Activated CD4-positive, CD25-positive, alpha-beta regulatory T cell (primary cell): ENCODE results near the gene OPCML.

Experiments used
- DNase-seq, 4 experiments: peaks; one replicate each; lab custom pipeline; 2025; lab: John Stamatoyannopoulos, UW

The OPCML gene

DNA sequence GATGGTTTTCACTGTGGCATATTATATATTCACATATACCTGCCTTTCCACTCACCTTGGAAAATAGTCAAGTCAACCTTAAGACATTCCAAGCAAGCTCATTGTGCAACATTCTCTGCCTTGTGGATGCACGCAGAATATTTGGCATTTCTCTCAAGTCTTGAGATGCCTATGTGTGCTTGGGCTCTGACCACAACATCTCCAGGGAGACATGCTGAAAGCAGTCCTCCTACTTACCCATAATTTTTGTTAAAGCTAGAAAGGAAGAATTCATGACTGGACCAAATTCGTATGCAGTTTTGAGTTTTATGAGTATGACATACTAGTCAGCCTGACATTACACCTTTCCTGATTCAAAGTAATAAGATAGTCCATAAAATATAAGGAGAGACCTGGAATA is 684.0 kb downstream of the OPCML start:
- no peak for DNase-seq

DNA sequence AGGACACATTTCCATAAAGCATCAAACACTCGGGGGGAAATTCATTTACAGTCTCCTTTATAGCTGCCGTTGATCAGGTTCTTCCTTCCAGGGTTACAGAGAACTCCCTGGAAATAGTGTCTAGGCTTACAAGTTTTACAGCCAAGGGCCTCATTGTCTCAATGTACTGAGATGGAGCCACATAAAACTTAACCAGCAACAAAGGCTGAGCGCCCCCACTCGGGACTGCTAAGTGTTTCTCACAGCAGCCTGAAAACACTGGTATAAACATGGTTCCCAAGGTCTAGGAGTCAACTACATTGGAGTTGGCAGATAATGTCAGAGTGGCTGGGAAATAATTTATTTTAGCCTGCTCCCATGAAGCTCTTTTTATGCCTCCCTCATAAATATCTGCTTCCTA is 686.2 kb downstream of the OPCML start:
- no peak for DNase-seq

DNA sequence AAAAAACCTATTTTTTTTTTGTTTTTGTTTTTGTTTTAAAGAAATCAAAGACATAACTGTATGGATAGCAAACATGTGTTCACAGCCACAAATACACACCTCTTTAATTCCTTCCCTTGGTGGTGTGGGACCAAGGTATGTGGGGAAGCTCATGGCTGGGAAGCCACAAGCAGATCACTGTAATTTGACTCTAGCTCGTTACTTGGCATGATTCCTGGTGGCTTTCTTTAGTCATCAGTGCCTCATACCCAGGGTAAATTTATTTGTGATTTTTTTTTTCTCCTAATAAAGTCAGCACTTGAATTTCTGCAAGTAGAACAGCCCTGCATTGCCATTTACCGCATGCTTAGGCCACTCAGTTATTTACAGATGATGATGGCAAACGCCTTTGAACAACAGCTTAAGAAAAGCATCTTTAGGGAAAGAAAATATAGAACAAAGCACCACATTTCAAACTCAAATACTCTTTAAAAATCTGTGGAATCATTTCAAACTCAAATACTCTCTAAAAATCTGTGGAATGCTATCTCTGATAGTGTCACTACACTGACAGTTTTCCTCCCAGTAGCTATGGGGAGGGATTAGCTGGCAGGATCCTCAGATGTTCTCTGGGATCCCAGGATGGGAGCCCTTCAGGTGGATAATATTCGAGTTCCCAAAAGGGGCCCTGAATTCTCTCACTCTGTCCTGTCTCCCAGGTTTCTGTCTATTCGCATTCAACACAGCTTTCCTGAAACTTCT is 687.2 kb downstream of the OPCML start:
- no peak for DNase-seq

DNA sequence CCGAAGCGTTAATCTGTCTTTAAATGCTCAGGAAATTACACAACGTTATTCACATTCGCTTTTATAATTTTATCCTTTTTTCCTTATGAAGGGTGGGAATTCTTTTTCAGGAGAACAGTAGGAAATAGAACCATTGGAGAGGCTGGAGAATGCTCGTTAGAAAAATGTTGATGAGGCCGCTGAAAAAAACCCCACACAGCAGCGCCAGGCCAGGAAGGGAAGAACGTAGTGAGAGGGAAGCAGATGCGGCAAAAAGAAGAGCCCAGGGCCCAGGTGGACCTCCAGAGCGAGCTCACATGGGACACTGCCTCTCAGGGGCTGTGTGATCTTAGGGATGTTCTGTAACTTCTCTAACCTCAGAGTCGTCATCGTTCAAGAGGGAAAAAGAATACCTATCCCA is 691.6 kb downstream of the OPCML start:
- no peak for DNase-seq

DNA sequence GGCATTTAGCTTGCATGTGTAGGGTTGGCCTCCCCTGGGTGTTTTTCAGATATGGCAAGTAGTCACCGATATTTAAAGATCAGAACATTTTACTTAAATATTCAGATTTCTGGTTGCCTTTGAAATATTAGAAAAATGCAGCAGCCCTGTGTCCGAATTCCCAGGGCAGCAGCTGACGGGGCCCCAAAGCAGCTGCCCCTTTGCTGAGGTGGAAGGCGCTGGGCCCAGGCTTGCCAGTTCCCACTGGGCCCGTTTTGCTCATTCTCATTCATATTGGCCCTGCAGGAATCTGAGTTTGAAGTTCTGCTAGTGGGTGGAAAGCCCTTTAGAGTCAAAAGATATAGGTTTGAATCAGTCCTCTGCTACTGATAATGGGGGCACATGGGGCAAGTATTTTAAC is 692.1 kb downstream of the OPCML start:
- no peak for DNase-seq

DNA sequence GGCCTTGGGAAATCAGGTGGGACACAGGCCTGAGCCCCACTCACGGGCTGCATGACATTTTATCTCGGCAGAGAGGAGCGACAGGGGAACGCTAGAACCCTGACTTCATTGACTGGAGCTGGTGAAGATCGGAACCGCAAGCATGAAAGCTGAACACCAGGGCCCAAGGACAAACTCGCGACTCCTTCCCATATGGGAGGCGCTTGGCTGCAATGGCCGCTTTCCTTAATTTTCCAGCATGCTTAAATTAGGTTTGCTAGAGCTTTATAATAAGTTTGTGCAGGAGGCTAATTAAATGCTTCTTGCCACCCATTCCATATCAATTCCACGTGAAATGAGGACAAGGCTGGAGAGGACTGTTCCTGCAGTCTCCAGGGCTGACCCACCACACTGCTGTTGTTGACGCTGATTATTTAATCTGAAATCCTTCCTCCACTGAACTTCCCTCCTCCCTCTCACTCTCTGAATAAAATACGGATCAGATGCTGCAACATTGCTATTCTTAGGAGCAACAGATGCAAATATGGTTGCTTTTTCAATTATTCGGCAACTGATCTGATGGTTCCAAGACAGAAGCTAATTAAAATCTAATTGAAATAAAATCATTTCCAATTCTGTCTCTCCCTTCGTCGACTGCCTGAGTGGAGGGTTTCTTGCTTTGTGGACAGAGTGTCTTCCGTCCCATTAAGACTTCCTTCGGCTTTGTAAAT is 692.9 kb downstream of the OPCML start:
- no peak for DNase-seq

DNA sequence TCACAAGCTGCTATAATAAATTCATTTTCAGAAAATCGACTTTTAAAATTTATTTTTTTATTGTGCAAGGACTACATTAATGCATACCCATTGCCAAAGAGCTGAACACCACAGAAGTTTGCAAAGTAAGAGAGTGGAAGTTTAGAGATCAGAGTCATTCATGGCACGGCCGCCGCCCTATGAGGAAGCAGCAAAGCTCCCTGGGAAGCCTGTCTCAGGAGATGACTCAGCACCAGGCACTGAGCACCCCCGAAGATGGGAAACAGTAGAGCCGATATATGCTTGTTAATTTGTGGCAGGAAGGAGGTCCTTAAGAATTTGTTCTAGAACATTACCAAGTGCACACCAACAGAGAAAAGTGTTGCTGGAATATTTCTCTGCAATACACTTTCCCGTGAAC is 693.7 kb downstream of the OPCML start:
- no peak for DNase-seq

DNA sequence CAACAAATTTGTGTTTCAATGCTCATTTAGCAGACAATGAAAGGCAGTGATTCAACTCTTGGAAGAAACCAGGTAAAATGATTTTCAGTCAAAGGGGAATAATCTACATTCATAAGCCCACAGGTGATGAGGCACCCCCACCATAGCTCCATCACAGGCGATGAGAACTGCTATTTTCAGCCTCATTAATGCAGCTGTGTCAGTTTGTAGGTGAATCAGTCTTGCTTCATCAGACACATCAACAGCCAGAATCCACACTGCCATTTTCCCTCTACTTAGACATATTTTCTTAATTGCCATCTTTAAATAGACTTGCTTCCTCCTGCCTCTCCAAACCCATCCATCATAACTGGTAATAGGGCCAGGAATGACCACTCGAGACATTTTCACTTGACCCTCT is 701.0 kb downstream of the OPCML start:
- no peak for DNase-seq

DNA sequence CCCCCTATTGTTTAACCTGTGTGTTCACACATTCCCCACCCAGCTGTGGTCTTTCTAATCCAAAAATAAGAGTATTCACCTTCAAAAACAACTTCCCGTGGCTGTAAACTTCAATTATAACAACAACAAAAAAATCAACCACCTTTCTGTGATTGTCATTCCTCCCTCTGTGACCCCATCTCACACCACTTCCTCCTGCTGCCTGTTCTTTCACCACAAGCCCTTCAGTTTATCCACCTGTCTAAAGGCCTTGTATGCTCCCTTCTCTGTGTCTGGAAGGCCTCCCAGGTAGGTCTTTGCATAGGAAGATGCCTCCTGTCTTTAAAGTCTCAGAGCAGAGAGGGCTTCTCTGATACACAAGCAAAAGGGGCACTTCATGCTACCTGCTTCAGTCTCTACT is 707.7 kb downstream of the OPCML start:
- DNase-seq: no peak

DNA sequence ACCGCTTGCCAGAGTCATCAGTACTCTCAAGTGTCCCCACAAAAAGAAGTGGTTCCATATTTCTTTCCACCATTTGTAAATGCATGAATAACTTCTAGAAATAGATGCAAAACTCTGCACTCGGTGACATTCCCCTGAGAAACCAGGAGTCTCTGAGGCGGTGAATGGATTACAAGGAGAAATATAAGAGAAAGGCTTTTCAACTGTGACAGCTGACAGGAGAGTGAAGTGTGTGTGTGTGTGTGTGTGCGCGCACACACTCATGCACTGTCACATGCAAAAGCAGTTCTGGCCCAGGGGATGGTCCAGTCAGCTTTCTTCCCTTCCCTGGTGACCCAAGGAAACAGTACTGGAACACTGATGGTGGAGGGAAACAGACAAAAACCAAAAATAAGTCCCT is 710.0 kb downstream of the OPCML start:
- no peak for DNase-seq

DNA sequence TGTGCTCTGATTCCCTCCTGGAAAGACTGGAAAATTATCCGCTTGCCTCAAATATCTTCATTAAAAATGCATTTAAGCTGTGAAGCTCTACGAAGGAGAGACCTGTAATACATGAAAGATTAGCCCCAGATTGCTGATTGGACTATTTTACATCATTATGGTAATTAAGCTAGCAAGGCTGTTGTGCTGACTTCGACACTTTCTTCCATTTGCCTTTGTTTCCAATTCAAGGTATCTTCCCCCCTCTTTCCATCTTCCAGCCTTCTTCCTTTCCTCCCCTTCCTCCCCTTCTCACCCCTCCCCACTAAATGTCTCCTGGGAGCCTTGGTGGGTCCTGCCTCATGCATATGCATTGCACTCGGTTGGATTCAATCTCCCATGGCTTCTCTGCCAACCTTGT is 710.8 kb downstream of the OPCML start:
- DNase-seq: no peak

DNA sequence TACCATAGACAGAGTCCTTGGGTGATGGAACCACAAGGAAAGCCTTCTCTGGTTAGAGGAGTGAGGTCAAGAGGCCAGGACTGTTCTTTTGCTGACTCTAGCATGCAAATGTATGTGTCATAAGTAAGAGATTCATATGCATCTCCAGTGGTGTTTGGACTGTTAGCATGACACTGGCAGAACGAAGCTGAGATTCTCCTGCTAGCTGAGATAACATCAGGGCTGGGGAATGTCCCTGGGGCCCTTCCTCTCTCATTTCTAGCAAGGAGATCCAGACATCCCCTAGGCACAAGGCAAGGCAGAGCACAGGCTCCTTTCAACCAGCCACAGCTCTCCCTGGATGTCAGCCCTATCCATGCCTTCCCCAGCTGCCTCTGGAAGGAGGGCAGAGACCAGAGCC is 711.3 kb downstream of the OPCML start:
- DNase-seq: no peak

DNA sequence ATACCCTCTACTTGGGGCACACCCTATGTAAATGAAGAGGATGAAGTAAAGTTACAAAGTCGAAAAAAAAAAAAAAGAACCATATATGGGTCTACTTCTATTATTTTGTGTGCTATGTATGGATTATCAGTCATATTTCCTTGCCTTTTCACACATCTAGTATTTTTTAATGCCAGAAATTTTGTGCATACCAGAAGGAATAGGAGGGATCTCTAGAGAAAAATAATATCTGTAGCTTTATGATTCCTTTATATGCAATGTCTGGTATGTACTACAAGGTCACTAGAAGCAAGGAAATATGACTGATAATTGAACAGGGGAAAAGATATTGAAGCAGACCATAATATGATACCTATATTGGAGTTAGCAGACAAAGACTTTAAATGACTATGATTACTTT is 713.4 kb downstream of the OPCML start:
- DNase-seq: no peak

DNA sequence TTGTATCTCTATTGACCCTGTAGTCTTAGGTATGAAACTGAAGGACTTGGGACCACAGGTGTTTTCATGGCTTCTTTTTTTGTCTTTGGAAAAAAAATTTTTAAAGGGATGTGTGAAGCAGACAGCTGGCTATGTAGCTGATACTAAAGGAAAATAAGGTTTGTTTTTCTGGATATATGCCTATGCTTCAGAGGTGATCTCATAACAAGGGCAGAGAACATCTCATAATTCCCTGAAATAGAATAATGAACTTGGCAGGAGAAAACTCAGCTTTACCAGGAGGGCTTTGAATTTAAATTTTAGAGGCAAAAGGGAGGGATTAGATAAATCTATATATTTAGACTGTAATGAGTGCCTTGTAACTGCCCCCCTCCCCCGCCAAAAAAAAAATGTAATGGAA is 714.9 kb downstream of the OPCML start:
- no peak for DNase-seq

DNA sequence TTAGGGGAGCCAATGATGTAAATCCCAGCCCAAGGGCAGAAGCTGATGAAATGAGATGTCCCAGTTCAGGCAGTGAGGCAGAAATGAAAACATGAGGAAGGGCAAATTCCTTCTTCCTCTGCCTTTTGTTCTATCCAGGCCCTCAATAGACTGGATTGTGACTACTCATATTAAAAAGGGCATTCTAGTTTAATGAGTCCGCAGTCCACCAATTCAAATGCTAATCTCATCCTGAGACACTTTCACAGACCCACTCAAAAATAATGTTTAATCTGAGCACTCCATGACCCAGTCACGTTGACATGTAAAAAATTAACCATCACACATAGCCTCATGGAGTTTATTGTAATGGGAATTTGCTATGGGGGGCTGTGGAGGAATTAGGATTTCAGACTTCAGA is 717.9 kb downstream of the OPCML start:
- DNase-seq: no peak

DNA sequence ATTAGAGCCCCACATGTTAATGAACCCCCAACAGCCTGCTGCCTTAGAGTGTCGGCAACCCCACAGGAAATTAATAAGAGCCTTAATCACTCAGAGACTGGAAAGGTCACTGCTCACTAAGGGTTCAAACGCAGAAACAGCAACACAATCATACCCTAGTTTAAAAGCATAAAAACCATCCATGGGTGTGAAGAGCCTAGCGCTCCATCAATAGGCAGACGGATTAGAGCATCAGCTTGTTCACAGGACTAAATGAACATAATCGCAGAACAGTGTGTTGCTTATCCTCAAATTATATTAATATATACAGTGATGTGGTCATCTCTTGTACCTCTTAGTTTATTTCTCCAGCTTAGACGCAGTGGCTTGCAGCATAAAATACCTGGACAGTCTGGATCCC is 720.7 kb downstream of the OPCML start:
- no peak for DNase-seq

DNA sequence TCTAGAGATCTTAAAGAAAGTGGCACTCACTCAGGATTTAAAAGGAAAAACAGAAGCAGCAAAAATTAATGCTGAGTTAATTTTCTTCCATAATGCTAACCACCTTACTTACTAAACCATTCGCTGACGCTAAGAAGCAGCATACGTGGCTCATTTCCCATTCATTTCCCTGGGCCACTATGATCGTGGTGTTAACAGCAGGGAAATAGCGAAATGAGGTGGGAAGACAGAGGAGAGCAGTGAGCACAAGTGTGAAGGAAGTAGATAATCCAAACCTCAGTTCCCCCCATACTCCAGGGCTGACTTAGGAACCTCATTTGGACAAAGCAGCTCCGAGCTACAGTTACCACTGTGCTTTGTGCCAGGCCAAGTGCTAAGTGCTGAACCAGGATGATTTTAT is 723.2 kb downstream of the OPCML start:
- no peak for DNase-seq

DNA sequence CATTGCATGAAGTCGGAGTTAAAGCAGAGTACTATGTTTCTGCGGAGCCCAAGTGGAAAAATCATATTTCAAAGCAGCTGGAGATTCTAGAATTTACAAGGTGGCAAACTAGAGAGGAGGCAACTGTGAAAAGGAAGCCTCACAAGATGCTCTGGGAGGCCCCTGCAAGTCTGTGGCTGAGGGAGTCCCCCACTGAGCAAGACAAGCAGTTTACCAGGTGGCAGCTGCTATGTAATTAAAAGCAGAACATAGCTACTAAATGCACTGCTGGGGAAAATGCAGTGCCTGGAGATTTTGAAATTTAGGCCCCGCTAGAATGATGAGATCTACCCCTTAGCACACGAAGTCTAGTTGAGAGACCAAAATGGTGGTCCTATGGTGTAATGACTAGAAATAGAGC is 728.0 kb downstream of the OPCML start:
- no peak for DNase-seq

DNA sequence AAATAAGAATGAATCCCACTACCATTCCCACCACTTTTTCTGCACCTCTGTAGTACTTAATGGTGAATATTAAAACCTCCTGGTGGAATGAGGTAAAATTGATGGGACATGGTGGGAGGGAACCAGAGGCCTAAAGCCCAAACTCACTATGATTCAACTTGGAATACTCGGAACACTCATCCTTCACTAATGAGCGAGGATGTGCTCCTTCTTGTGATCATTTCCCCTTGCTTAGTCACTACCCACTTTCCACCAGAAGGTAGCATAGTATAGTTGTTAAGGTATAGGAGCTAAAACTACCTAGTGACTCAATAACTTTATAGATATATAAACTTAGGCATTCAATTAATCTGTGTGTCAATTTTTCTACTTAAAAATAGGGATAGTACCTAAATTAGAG is 728.9 kb downstream of the OPCML start:
- DNase-seq: no peak

DNA sequence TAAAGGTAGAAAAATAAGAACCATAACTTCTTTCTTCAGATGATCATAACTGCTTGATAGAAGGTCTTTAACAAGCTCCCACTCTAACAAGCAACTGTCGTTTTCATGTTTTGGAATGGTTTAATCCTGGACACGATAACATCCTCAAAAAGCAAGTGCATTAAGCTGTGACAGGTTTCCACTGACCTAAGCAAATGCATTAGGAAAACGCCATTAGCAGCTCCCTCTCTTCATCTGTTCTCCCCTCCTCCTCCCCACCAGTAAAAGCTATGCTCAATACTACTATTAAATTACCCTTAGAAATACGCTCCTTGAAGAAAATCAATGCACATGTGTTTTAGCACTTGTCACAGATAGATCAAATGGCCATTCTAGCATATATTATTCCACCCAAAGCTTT is 729.4 kb downstream of the OPCML start:
- no peak for DNase-seq

DNA sequence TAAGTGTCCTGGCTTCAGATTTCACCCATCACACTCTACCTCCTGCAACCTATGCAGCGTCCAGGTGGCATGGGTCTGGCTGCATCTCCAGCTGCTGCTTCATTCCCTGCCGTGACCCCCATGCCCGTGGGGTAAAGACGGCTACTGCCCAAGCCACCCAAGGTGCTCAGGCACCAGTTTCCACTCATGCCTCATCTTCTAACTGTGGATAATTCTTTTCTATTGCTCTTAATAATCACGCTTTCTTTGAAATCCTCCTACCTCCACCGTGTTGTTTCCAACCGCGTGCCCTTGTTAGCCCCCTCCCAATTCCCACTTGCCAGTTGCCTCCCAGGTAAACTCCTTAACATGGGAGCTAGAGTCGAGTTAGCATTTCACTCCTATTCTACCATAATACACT is 738.5 kb downstream of the OPCML start:
- no peak for DNase-seq

DNA sequence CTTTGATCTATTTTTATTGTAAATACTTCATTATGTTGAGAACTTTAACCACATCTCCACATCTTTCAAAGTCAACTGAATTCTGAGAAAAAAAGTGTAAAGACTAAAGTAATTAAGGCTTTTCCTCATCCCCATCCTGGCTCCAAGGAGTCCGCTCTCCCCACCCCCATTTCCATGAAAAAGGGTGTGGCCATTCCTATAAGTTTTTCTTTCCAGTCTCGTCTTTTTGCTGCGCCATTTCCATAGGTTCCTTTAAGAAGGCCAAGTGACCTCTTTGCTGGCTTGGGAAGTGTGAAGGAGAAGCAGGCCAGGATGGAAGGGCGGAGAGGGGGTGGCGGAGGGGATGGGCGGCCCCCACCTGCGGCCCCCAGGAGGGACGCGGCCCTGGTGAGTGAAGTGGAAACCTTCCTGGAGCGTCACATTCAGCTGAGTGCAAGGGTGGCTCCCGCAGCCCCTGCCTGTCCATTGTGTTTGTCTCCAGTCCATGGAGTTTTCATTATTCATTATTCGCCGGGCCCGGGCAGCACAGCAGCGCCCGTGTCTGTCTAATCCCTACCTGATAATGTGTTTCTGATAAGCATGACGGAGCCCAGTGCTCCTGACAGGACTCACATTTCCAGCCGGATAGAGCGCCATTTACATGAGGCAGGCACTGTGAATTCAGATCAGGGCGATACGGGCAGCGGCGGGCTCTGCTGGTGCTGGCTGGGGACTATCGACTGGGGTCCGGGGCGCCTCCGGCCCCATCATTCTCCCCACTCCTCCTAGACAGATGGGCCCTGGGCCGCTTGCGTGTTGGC is 739.8 kb downstream of the OPCML start:
- DNase-seq: no peak

DNA sequence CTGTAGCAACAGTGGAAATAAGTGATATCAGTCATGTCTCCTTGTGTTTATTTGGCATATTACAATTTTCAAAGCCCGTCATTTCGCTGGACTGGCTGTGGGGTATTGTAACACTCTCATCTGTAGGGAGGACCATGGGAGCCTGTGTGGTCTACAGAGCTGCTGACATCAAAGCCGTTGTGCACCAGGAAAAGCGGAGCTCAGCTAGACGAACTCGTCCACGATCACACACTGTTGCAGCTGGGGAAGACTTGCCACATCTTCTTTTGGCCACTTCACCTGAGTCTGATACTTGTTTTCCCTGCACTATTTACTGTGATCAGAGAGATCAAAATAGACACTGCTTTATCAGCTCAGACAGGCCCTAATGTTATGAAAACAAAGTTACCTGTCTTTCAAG is 741.3 kb downstream of the OPCML start:
- DNase-seq: no peak
